GM21576 (cell line): ENCODE measurements around the gene PIGT.

Experiments used
- ATAC-seq: cut with Tn5 transposase; IDR thresholded peaks from one replicate; pipeline ENCODE4 v1.9.1; 2021; ENCODE audit warnings: mild to moderate bottlenecking, moderate library complexity; ENCODE audit not compliant: unreplicated experiment

PIGT gene

GRCh38 chr20:45400346-45401031 is 15.5 kb upstream of the PIGT start:
- no peak for ATAC-seq

GRCh38 chr20:45402946-45403345 is 13.0 kb upstream of the PIGT start:
- ATAC-seq: no peak

DNA sequence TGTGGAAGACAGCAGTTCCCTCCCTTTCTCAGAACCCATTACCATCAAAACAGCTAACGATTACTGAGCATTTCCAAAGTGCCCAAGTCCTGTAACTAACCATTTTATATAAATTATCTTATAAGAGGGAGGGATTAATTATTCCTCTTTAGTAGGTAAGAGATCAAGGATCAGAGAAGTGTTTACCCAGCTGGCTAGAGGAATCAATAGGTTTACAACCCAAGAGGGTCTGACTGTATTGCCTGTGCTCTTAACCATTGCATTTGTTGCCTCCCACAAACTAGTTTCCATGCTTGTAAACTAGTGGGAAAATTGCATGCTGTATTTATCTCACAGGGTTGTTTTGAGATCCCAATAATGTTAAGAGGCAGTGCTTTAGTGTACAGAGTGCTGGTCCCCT is 11.5 kb upstream of the PIGT start:
- ATAC-seq: no peak

DNA sequence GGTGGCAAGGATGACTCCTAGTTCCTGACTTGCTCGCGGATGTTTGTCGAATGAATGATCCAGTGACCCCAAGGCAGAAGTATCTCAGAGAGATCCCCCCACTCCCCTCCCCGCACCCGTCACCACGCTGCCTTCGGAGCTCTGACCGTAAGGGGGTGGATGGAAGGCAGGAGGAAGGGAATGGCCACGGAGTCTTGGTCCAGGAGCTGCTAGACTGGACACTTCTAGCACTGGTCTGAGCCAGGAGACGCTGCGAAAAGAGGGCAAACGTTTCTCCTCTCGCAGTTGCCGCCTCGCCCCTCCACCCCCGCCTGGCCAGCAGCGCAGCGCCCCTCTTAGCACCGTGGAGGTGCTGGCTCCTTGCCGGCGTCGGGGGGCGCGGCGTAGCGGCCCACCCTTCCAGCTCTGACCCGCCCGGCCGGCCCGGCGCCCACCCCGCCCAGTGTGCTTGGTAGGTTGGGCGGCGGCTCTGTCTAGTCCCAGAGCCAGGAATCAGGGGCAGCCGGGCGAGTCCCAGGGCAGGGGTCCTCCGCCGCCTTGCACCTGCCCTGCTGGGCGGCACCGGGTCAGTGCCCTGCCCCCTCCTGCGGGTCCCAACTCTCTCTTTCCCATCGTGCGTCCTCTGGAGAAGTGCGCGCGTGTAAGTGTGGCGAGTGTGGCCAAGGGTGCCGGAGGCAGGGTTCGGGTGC is 10.2 kb upstream of the PIGT start:
- ATAC-seq: no peak

GRCh38 chr20:45406260-45407066 is 9.5 kb upstream of the PIGT start:
- ATAC-seq: no peak

- no peak for ATAC-seq
These were observed 8.7 kb upstream of the PIGT start for GRCh38 chr20:45407067-45407745.

GRCh38 chr20:45407783-45408645 is 7.9 kb upstream of the PIGT start, which contains the start of gene DBNDD2:
Gene DBNDD2 (plus strand): TSS chr20:45408289. CDS start chr20:45408468, 179 bp downstream.
- ATAC-seq: no peak

DNA sequence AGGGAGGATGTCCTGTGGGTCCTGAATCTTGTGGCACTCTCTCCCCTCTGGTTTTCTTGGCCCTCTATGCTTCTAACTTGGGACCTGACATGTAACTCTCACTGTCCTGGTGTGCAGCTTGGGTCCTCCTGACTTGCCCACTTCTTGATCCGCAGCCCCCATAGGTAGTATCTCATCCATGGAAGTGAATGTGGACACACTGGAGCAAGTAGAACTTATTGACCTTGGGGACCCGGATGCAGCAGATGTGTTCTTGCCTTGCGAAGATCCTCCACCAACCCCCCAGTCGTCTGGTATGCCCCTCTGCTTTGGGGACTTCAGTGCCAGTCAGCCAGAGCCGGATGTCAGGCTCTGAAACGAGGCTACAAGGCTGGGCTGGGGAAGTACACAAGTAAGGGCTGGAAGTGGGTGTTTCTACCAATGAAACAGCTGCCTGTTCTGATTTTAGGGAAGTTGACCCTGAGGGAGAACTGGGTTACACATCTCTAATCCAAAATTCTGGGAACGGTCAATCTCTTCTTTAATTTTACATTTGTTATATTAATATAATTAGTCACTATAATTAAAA is 7.2 kb upstream of the PIGT start:
- ATAC-seq: no peak

DNA sequence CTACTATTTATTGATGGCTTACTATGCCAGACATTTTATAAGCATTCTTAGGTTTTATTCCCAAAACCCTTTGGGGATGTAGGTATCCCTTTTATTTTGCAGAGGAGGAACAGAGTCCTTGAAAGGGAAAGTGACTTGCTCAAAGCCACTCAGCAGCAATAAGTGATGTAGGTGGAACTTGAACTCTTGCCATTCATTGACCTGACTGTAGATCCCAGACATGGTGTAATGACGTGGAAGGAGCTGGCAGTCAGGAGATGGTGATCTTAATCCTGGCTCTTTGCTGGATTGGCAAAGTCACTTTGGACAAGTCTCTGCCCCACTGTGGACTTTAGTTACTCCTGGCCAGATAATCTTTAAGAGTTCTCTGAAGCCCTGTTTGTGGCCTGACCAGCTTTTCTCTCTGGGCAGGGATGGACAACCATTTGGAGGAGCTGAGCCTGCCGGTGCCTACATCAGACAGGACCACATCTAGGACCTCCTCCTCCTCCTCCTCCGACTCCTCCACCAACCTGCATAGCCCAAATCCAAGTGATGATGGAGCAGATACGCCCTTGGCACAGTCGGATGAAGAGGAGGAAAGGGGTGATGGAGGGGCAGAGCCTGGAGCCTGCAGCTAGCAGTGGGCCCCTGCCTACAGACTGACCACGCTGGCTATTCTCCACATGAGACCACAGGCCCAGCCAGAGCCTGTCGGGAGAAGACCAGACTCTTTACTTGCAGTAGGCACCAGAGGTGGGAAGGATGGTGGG is 6.2 kb upstream of the PIGT start:
- ATAC-seq: no peak

DNA sequence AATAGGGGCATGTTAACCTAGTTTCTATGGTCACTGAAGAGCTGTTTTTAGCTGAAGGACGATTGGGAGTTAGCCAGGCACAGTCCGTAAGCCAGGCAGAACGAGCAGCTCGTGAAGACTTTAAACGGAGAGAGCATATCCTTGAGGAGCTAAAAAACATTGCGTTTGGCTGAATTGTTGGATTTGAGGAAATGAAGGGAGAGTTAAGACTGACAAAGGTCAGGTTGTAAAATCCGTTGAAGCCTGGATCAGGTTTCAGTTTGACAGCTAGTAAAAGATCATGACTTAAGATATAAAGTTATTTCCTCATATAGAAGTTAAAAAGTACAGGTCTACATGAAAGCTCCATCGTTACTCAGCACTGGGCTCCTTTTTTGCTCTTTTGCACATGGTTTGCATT is 5.1 kb upstream of the PIGT start:
- no peak for ATAC-seq

DNA sequence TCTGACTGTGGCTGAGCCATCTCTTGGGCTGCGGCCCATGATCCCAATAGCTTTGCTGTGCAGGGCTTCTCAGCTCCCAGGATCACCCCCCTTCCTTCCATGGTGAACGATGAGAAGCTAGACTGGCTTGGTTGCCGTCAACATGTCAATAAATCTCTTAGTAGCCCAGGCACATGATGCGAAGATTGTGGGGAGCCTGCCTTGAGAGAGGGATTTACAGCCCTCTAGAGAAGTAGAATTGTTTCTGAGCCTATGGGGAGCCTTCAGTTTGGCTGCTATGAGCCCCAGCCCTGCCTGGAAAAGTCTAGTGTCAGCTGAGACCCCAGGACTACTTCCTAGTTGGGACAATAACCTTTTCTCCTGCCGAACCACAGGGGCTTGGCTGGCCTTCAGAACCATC is 3.3 kb upstream of the PIGT start:
- no peak for ATAC-seq

GRCh38 chr20:45413479-45413878 is 2.5 kb upstream of the PIGT start:
- no peak for ATAC-seq

GRCh38 chr20:45416917-45417316 is 976 bp downstream of the PIGT start:
- no peak for ATAC-seq

- peak; percentile 59 for ATAC-seq
These were observed 3.5 kb downstream of the PIGT start for GRCh38 chr20:45419188-45420091.

GRCh38 chr20:45420125-45420524 is 4.2 kb downstream of the PIGT start:
- ATAC-seq: no peak

DNA sequence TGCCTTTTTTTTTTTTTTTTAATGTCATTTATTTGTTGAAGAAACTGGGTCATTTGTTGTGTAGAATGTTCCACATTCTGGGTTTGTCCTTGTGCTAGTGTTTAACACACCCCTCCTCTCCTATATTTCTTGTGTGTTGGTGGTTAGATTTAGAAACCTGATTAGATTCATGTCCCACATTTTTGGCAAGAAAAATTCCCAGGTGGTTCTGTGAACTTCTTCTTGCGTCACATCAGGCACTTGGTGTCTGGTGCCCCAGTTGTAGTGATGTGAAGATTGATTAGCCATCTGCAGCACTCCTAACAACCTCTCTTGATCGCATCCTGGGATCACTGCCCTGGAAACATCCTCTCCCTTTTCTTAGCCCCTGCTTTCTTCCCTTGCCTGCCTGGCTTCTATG is 7.8 kb downstream of the PIGT start:
- no peak for ATAC-seq

- ATAC-seq: no peak
These were observed 9.6 kb downstream of the PIGT start for GRCh38 chr20:45425561-45425960.

DNA sequence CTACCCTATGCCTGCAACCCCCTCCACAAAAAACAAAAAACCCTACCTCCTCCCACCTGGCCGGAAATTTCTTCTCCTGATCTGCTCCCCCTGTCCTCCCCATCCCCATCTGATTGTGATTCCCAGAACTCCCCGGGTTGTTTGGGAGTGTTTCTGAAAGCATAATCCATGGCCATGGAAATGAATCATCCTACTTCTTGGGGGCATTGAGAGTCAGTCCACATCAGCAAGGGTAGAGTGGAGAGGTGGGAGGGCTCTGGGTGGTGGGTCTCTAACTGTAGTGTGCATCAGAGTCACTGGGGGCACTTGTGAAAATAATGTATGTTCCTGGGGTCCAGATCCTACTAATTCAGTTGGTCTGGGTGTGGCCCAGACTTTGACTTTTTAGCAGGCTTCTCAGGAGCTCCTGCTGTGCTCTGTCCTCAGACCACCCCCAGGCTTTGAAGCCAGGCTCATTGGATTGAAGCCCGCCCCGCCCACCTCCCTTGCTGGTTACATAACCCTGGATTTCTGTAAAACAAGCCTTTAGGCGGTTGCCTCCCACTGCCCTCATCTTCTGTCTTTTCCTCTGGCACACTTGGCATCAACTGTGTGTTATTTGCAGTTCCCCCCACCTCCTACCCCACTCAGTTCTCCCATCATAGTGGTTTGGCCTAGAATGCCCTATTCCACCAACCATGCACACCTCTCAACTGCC is 10.5 kb downstream of the PIGT start:
- no peak for ATAC-seq
